HG03521 (cell line): ENCODE measurements around the gene ZNF688.

Experiments used
- ATAC-seq: cut with Tn5 transposase; IDR thresholded peaks from one replicate; pipeline ENCODE4 v1.9.1; 2021; ENCODE audit warnings: mild to moderate bottlenecking, moderate library complexity; ENCODE audit not compliant: unreplicated experiment

Gene ZNF688

GRCh38 chr16:30521873-30522641, 49.5 kb downstream of the ZNF688 start:
- no peak for ATAC-seq

DNA sequence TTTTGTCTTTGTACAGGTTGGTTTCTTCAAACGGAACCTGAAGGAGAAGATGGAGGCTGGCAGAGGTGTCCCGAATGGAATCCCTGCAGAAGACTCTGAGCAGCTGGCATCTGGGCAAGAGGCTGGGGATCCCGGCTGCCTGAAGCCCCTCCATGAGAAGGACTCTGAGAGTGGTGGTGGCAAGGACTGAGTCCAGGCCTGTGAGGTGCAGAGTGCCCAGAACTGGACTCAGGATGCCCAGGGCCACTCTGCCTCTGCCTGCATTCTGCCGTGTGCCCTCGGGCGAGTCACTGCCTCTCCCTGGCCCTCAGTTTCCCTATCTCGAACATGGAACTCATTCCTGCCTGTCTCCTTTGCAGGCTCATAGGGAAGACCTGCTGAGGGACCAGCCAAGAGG, 50.0 kb downstream of the ZNF688 start:
- ATAC-seq: no peak
